ENCODE results near the gene PLCB3.
"Not testable (repeated sequence)": the region's sequence is repeated elsewhere in the genome, so short reads cannot be mapped to it uniquely, and the experiment has no call there.

Gene PLCB3

GRCh38 chr11:64238076-64238475 lies 13.3 kb upstream of the PLCB3 start:
- DNase-seq, result peak; percentile 94

DNA sequence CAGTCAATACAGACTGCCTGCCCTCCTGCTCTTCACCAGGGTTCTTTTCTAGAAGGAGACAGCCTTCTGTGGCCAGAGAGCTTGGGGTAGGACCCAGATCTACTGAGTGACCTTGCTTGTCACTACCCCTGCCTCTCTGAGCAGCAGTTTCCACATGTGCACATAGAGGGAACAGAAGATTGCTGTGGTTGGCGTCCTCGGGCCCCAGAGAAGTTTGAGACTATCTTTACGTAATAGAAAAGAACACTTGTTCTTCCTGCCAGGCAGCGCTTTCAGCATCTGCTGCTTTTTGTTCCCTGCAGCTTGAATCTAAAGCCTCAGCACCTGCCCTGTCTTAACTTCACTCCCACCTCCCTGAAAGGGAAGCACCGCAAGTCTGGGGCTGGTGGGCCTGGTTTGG lies 12.3 kb upstream of the PLCB3 start:
- no peak for DNase-seq

GRCh38 chr11:64239662-64240434 lies 11.5 kb upstream of the PLCB3 start:
- DNase-seq, result peak; percentile 96

DNA sequence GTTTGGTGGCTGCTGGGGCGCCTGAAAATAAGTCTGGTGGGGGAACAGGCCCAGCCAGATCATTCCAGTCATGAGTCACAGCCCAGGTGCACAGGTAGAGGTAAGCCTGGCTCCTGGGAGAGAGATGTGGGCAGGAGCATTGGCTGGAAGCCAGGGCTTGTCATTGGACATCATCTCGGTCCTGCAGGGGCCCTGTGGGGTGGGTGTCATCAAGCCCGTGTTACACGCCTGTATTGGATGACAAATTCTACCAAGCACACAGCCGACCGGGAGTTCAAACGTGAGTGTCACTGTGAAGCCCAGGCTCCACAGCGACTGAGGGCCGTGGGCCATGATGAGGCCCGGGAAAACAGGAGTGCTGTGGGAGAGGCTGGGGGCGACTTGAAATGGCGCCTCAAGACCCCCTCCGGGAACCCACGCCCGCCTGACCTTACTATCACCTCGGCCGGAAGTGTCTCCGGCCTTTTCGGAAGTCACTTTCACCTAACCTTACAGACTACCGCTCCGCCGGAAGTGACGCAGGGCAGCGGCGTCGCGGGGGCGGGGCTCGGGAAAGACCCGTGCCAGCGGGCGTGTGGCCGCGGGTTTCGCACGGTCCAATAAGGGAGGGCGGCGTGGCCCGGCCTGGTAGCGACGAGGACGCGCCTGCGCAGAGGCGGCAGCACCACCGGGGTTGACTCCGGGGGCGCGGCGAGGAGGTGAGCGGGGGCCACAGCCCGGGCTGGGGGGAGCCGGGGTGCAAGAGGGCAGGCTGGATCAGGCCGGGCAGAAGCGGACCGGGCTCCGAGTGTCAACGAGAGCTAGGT lies 10.7 kb upstream of the PLCB3 start, which contains the start of gene FKBP2:
TSS of gene FKBP2 (plus strand) at position 661 of the 806 bp plus-strand sequence. CDS start 1,293 bp downstream, outside the sequence.
- peak; percentile 99 for DNase-seq

DNA sequence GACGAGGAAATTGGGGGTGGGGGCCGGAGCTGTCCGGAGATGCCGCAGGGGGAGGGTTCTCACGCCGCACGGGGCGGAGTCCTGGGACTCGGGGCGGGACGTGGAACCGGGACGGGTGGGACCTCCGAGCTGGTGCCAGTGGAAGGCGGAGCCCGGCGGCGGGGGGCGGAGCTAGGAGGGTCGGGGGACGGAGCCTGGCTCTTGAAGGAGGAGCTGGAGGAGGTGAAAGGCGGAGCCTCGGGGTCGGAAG lies 10.2 kb upstream of the PLCB3 start:
- DNase-seq, result peak; percentile 99

DNA sequence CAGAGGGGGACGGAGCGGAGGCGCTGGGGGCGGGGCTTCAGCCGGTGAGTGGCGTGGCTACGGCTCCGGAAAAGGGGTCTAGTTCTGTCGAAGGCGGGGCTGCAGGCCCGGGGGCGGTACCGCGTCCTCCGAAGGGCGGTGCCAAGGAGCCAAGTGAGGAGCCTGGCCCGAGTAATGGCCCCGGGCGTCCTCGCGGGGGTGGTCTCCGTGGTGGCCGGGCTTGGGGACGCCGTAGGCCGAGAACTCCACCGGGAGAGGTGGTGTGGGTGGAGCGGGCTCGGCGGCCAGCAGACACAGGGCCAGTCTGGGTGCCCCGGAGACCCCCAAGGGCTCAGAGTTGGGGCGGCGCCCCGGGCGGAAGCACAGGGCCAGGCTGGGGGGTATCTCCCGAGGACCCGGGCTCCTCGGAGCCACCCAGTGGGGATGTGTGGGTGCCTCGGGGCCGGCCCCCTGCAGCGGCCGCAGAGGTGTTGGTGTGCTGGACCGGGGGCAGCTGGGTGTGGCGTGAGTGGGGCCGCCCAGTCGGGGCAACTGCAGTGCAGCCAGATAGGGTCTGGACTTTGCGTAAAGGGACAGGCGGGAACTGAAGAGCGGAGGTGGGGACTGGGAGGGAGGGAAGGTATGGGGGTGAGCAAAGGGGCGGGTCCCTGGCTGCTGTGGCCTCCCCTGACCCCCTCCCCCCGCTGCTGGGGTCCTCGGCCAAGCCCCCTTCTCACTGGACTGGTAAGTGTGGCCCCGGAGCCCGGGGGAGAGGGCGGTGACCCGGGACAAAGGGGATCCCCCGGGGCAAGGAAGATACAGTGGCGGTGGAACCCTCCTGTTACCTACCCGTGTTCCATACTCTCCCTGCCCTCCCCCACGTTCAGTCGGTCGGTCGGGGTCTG lies 9.6 kb upstream of the PLCB3 start:
- DNase-seq, result peak; percentile 76

- DNase-seq, result peak; percentile 45
Observed at GRCh38 chr11:64243236-64243854, 8.0 kb upstream of the PLCB3 start.

- no peak for DNase-seq
Observed at GRCh38 chr11:64244107-64244506, 7.2 kb upstream of the PLCB3 start.

DNA sequence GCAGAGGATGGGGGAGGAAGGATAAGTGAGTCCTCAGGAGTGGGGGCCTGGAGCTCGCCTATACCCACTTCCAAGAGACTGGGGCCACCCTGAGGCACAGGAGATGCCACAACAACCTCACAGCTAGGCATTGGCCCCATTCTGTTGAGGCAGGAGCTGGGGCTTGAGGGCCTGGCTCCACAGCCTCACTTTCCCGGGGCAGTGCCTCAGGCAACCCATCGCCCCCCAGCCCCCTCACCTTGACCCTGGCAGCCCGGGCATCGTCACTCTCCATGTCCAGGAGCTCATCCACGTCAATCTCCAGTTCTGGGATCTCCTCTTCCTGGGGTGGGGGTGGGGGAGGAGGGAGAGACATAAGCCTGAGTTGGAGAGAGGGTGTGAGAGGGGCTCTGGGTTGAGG lies 6.4 kb upstream of the PLCB3 start:
- peak; percentile 46 for DNase-seq

- peak; percentile 84 for DNase-seq
Observed at GRCh38 chr11:64245401-64245796, 5.9 kb upstream of the PLCB3 start.

- DNase-seq, result peak; percentile 93
Observed at GRCh38 chr11:64245797-64246620, 5.3 kb upstream of the PLCB3 start.

GRCh38 chr11:64246621-64246870 lies 4.8 kb upstream of the PLCB3 start:
- not testable (repeated sequence) for DNase-seq

- DNase-seq, result peak; percentile 97
Observed at GRCh38 chr11:64246871-64247728, 4.2 kb upstream of the PLCB3 start, which contains the start of gene PPP1R14B. PPP1R14B (minus strand) TSS chr11:64246943; CDS start chr11:64246673, 270 bp downstream.

DNA sequence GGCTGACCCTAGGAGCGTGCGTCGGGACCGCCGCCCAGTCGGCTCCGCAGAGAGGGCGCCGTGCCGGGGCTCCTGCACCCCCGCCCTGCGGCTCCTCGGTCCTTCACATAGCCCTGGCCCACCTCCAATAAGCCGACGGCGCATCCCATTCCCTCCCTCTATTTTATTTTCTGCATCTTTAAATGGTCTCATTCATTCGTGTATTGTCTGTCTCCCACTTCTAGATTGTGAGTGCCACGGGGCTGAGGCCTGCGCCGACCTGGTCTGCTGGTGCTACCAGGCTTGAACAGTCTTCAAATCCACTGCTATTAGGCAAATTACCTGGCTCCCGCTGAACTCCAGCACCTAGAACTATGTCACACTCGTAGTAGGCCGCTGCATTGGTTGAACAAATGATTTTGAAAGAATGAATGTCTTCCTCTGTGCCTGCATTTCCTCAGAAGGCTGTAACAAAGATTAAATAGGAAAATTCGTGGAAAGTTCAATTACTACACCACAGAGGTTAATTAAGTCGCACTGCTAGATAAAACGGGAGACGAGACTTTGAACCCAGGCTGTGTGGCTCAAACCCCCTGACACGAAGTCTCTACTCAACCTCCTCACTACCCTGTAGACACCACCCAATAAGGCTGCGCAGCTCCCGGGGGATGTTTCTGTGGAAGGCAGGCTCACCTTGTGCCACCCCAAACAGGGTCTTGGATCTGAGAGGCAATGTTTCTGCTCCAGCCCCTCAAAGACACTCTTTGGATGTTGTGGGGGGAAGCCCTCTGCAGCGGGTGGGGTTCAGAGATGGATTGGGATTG lies 3.4 kb upstream of the PLCB3 start:
- DNase-seq, result peak; percentile 59

DNA sequence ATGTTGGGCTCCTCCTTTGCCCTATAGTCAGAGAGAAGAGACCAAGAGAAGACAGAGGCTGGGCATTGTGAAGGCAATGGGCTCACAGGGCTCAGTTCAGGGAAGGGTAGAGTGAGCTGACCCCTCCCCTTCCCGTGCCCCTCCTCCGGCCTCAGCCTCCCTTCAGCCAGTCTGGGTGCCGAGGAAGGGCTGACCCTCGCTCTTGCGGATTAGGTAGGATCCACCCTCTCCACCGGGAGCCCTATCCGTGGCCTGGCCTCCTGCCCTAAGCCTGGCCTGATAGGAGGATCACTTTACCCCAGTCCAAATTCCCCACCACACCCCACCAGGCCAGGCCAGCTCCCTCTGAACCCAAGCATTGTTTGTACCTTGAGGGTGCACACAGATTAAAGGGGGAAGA lies 2.8 kb upstream of the PLCB3 start:
- no peak for DNase-seq

- no peak for DNase-seq
Observed at GRCh38 chr11:64249038-64249437, 2.3 kb upstream of the PLCB3 start.

GRCh38 chr11:64249563-64250414 lies 1.5 kb upstream of the PLCB3 start:
- DNase-seq, result peak; percentile 32

GRCh38 chr11:64250415-64251015 lies 815 bp upstream of the PLCB3 start:
- peak; percentile 69 for DNase-seq

DNA sequence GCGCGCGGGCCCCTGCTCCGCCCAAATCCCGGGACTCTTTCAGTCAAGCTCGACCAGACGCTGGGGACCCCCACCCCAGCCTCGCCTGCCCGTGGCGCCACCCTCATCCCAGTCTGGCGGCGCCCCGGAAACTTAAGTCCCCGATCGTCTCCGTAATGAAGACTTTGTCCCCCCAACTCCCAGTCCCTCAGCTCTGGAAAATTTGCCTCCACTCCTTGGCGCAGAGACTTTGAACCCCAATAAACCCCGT lies 348 bp downstream of the PLCB3 start:
- no peak for DNase-seq

Data from DMS53 (cell line).